CD1c-positive myeloid dendritic cell (primary cell): ENCODE data around the gene CA5A.
A peak's percentile ranks its signal among the peaks of the same experiment; 100 is the strongest.

Source experiments
- DNase-seq: peaks from one replicate; pipeline ENCODE4 v3.0.0-alpha.2; 2016; ENCODE audit errors: extremely low spot score

The CA5A gene

DNA sequence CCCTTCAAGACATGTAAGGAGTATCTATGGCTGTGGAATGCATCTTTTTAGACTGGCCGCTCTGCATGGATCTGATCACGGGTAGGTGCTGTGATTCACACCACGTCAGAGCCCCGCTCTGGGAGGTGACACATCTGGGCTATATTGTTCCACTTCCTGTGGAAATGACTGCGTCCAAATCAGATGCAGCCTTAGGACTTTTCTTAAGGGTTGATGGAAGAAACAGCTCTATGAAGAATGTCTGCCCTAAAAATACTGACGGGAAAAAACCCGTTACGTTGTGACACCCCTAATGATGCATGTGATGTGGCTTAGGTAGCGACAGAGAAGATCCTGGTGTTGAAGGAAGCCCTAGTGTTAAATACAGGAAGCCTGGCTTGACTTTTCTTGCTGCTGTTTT, 27.1 kb upstream of the CA5A start:
- peak; percentile 71 for DNase-seq

DNA sequence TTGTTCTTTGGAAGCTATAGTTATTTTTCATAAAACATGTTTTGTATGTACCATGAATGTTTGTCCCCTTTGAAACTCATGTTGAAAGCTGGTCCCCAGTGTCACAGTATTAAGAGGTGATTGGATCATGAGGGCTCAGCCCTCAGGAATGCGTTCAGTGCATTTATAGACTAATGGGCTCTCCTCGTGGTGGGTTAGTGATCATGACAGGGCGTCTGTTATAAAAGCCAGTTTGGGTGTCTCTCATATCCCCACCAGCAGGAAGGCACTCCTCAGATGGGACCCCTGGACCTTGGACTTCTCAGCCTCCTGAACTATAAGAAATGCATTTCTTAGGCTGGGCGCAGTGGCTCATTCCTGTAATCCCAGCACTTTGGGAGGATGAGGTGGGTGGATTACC, 25.3 kb upstream of the CA5A start:
- no peak for DNase-seq

DNA sequence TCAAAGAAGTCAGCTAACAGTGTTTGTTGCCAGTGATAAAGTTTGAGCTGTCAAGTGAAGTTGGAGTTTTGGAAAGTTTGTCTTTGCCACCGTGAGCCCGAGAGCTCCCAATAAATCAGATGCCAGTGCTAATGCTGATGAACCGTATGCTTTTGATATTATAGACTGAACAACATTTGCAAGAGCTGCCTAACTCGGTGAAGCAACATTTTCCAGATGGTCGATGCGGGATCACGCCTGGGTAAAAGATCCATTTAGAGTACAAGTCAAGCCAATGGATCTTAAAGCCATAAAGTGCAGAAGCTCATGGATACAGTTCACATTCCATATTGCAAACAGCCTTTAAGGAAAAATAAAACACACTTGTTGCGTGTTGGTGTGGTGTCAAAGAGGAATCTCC, 24.5 kb upstream of the CA5A start:
- DNase-seq: no peak

DNA sequence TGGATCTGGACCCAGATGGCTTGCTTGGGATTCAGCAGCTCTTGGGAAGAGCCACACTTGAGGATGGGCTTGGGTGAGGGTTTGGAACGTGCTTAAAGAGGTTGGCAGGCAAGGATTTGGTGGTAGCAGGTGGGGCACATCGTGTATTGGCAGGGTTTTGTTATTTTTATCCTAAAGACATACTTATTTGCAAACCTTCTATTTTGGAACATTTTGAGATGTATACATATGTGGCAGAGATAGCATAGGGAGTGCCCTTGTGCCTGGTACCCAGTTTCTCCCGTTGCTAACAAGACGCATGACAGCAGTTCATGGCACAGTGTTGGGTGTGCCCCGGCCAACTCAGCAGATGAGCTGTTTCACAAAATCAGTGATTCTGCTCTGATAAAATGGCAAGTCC, 24.0 kb upstream of the CA5A start:
- no peak for DNase-seq

DNA sequence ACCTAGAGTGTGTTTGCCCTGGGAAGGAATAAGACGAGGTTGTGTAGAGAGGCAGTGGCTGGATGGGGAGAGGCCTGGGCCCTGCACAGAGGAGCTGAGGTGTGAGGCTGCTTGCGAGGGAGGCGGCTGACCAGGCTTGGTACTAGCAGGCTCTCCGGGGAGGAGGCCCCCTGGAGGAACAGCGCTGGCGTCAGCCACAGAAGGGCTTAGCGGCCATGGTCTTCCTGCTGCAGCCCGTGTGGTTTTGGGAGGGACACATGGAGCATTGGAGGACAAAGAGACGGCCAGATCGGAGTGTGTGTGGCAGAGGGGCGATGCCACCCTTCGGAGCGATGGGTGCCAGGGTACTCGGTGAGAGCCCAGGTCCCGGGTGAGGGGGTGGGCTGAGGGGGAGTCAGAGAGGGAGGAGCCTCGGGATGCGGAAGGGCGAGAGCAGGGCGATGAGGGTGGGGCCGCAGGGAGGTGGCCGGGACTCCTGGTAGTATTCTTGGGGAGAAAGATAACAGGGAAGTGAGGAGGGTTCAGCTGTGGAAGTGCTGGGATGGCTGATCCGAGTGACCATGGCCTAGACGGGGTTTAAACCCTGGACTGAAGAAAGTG, 23.2 kb upstream of the CA5A start:
- DNase-seq: peak; percentile 18

DNA sequence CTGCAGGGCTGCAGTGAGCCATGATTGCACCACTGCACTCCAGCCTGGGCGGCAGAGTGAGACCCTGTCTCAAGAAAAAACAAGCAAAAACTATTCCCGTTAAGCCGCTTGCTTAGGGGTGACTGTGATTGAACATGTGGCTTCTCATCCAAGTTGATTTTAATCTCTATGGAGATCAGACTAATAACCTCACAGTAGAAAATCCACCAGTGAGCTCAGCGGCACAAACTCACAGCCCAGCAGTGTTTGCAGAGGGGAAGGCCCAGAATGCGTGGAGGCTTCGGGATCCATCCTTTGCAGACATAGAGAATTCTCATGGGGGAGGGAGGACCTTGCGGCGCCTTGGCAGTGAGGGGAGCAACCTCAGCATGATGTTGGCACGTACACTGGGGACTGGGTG, 22.3 kb upstream of the CA5A start:
- no peak for DNase-seq

DNA sequence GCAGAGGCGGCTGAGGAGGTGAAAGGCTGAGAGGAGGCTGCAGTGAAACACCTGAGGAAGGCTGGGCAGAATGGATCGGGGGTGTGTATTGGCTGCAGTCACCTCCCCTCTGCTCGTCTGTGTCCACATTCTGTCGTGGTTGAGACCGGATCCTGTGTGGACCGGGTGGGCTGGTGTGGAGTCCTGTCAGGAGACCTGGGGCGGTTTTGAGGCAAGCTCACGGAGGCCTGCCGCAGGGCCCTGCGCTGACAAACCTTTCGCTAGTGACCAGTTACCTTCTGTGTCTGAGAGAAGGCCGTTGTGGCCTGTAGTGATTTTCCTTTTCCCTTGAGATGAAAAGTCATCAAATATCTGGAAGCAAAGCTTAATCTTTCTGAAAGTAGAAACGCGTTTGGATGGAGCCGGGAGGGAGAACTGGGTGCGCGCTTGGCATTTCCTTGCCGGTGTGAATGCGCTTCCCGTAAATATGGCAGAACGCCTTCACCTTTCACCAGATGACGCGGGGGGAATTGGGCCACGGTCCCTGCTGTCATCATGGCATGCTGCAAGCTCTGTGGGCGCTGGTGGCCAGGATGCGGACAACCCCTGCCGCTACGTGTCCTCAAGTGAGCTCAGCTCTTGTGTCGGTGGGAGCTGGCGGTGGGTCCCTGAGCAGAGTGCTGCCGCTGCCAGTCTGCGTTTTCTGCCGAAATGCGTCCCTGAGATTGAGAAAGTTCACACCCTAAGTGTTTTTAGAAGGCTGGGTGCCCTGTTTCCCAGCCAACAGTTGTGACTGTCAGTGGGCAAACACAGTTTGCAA, 21.2 kb upstream of the CA5A start:
- no peak for DNase-seq

DNA sequence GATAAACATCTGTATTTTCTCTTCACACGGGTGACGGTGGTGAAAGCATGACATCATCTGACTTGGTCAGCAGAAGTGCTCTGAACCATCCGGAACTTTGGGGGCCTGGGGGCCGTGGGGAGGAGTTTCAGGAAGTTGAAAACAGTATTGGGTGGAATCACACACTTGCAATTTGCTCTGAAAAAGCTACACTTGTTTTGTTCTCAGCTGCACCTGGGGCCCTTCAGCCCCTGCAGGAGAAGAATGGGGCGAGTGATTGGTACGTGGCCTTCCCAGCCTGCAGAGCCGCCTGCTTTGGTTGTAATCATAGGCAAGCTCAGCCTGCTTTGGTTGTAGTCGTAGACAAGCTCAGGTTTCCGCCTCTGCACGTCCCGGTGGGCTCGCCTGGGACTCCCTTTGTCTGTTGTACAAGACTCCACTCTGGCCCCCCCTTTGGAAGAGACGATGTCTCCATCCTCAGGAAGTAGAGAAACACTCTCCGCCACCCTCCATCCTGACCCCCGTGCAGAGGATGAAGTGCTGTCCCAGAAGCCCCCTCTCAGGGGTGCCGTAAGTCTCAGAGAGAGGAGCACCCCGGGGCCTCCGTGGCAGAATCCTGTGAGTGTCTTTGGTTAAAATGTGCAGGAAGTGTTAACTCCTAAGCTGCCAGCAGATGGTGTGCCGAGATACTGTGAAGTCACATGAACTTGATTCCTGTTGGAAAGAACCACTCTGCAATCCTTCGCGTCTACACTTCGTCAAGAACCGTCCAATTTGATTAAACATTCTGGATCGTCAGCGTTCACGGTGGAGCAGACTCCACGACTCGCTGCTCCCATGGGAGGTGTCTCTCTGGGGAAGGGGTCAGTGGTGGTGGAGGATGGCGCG, 20.3 kb upstream of the CA5A start:
- DNase-seq: peak; percentile 85

DNA sequence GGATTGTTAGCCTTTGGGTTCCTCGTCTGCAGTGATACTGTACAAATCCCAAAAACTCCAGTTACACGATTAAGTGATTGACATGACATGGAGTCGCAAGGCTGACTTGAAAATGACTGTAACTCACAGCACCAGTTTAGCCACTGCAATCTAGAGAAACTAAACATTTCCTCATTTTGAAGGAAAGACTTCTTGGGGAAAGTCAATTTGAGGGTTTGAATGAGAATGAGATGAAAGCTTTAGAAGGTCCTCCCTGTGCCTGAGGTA, 19.7 kb upstream of the CA5A start:
- DNase-seq: no peak

DNA sequence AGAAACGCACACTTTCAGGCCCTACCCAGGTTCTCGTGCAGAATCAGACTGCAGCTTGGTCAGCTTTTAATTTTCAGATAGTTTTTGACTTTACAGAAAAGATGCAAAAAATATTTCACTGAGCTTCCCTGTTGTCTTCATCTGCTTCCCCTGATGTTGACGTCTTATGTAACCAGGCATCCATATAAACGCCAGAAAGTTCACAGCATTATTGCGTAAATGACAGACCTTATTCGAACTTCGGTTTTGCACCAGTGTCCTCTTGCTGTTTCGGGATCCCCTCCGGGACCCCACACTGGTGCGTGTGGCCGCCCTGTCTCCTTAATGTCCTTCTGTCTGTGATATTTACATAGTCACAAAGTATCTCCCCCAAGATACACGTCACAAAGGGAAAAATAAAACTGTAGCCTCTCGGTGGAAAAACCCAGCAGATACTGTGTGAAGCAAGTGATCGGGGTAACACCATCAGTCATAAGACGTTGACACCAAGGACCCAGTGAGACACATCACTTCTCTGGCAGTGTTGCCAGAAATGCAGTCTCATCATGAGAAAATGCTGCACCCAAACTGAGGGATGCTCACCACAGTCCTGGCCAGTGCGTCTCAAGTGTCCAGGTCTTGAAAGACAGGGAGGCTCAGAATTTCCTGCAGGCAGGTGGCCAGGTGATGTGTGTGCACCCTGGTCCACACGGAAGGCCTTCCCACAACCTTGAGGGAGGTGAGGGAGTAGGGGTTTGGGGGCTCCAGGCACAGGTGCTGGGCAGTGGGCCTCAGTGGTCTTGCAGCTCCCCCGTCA, 19.2 kb upstream of the CA5A start:
- peak; percentile 39 for DNase-seq

DNA sequence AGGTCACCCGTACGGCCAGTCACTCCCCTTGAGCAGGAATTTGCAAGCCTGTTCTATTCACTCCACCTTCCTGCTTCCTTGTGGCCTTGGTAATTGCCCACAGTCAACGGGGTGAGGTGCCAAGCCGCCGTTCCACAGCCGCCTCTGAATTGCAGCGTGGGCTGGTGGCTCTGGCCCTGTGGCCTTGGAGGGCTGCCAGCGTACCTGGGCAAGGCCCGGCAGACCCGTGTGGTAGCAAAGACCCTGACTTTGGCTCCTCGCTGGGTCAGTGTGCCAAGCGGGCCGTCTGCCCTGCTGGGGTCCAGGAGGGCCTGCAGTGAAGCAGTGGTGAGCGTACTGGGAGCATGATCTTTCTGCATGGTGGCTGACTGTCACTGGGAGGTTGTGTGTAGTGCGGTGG, 18.5 kb upstream of the CA5A start:
- no peak for DNase-seq

DNA sequence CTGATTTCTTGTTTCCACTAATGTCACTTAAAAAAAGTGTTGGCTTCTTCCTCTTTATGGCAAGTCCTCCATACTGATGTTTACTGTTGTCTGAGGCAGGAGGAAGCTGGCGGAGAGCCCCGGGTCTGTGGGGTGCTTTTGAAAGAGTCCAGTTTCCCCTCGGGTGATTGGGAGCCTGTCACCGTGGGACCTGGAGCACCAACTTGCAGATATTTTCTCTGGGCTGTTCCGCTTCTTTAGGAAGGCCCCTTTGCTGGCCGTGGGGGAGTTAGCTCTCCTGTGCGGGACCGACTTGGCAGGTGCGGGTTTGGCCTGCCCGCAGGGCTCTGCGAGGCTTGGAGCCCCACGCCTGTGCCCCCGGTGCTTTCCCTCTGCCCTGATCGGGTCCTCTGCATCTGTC, 18.0 kb upstream of the CA5A start:
- DNase-seq: peak; percentile 84

DNA sequence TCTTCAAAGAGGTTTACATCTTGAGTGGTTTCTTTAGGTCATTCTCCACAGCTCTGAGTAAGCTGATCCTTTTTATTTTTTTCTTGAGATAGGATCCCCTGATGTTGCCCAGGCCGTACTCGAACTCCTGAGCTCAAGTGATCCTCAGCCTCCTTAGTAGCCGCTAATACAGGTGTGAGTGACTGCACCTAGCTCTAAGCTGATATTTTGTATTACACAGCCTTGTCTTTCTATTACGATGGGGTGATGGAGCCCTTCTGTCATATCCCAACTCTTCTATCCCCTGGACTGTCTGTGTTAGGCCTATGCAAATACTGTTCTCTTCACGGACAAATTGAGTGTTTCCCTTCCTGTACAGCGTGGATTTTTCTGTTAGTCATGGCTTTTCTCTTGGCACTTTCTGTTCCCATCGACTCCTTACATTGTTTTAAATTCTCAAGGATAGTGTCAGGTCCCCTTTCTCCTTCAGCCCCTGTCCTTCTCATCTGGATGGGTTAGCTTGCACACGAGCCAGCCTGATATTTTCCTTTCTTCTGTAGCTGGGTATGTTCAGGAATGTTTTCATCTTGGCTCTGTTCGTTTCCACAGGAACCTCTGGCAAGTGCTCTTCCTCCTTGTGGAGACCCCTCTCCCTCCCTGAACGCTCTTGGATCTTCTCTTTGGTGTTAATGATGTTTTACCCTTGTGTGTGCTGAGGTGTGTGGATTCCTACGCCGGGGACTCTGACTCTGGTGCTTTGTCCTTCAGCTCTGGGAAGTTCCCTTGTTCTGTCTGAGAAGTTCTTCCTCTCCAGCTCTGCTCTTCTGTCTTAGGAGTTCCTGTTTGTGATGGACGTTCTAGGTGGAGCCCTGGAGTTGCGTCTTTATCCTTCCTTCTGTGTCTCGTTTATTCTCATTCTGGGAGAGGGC, 17.2 kb upstream of the CA5A start:
- peak; percentile 75 for DNase-seq

DNA sequence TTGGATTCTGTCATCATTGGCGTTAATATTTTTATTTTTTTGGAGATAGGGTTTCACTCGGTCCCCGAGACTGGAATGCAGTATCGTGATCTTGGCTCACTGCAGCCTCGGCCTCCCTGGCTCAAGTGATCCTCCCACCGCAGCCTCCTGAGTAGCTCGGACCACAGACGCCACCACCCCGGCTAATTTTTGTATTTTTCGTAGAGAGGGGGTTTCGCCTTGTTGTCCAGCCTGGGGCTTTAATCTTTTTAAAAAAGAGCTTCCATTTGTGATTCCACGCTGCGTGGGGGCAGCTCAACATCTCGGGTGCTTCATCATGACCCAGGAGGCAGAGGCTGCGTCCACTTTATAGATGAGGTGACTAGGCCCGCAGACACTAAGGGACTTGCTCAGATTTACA, 16.4 kb upstream of the CA5A start:
- no peak for DNase-seq

DNA sequence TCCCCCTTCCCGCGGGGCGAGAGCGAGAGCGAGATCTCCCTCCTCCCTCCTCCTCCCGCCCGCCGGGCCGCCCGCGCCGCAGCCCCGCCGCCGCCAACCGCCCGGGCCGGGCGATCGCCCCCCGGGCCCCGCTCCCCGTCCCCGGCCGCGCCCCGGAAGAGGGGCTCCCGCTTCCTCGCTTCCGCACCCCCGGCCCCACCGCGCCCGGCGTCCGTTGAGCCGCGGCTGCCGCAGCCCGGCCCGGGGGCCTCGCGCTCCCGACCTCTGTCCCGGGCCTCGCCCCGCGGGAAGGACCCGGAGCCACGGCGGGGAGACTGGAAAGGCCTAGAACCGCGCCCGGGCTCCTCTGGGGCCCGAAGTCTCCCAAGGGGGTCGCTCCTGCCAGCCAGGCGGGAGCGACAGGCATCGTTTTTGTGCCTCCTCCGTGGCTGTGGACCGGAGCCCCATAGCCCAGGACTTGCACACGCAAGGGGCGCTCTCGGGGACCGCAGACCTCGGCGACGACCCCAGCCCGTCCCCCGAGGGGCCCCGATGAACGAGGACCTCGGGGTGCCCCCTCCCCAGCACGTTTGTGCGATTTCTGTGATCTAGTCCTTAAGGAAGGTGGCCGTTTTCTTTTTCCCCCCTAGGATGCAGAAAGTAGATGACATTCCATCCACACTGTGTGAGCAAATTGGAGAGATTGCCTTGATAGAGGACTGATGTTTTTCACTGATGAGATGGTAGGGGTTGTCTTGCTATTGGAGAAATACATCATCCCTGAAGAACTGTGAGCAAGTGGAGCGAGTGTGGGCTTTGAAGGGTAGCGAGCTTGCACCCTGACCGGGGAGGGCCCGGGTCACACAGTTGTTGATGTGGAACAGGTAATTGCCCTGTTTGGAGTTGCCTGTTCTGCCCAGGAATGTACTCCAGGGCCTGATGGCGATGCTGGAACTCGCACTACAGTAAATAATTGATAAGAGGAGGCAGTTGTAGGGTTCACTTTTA, 15.5 kb upstream of the CA5A start:
- DNase-seq: no peak

DNA sequence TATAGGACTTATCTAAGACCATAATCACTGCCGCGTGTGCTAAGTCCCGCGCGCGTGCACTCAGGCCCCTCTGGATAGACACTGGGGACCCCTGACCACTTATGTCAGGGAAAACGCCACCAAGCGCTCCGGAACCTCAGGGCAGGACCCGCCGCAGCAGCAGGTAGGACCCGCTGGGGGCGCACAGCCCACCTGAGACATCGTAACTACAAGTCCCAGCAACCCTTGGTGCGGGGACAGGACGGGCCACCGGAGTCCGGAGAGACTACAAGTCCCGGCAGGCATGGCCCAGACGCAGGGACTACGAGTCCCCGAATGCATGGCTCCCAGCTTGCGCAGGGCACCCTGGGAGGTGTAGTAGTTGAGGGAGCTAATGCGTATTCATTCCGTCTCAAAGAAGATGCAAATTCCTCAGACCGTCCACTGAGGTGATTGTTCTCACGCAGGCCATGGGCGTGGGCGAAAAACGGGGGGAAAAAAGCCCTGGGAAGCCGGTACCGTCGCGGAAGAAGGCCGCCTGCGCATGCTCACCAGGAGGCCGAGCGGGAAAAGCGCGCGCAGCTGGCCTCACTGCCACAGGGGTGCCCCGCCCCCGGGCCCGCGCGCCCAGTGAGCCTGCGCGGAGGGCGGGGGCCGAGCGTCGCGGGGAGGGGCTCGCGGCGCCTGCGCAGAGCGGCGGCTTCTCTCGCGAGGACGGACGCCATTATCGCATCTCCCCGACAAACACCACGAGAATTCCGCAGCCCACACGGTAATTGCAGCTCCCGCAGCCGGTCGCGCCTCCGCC, 14.6 kb upstream of the CA5A start, which contains the start of gene BANP:
Gene BANP, plus strand, starts transcription at position 670 of the 787 bp plus-strand sequence. CDS start 23,682 bp downstream, outside the sequence.
- DNase-seq: peak; percentile 99

DNA sequence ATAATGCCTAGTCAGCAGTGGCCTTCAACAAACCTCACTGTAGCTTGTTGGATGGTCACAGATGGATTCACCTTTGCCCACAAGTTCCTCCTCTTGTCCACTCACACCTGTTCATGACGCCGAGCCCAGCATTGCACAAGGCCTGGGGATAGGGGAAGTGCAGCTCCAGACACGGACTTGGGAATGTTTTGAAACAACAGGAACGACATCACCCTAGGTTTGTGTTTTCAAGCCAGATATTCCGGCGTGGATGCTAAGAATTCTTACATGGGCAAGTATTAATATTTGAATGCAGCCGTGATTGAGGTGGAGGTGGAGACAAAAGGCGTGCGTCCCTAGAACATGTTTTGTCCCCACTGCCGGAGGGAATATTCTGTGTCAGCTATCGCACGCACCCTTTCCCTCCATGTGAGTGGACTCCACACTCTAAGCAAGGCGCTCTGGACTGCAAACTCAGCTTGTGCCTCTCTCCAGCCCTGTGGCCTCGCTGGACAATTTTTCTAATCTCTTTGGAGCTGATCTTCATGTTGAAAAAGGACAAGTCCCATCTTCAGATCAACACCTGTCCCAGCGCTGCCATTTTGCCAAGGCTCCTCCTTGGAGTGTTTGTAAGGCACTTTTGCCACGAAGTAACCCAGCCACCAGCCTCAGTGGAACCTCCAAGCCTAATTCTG, 12.9 kb upstream of the CA5A start:
- peak; percentile 43 for DNase-seq

DNA sequence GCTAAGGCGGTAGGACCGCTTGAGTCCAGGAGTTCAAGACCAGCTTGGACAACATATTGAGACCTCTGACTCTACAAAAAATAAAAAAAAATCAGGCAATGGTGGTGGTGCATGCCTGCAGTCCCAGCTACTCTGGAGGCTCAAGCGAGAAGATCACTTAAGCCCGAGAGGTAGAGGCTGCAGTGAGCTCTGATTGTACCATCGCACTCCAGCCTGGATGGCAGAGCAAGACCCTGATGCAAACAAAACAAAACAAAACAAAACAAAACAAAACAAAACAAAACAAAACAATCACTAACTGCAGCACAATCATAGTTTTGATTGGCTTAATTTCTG, 12.4 kb upstream of the CA5A start:
- DNase-seq: no peak
